Measurements from ENCODE around the gene TEAD2.

The TEAD2 gene

DNA sequence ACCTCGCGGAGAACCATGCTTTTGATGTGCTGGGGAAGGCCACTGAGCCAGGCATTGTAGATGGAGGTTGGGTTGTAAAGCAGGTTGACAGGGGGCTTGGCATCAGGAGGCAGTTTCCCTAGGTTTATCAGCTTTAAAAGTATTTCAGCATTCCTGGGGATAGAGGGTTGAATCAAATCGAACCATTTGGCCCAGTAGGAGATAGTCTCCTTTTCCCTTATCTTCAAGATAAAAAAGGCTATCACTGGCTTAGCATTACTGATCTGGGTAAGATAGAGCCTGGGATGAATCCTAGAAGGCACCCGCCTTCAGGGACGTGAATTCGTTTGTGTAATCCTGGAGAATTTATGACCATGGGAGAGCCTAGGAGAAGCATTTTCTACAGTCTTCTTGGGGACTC is 67.8 kb downstream of the TEAD2 start:
- no peak for DNase-seq (ENCODE audit: extremely low read depth in 1 of 2, low read depth in 1 of 2)
